Measurements from ENCODE around the gene APBB2. TPM values are rescaled to one million over a fixed set of nuclear protein-coding genes. Genes with fewer than 3 reads are reported as not detected.

Gene APBB2
- total RNA-seq, 1 experiment from 2014 or later: 29.7 TPM

DNA sequence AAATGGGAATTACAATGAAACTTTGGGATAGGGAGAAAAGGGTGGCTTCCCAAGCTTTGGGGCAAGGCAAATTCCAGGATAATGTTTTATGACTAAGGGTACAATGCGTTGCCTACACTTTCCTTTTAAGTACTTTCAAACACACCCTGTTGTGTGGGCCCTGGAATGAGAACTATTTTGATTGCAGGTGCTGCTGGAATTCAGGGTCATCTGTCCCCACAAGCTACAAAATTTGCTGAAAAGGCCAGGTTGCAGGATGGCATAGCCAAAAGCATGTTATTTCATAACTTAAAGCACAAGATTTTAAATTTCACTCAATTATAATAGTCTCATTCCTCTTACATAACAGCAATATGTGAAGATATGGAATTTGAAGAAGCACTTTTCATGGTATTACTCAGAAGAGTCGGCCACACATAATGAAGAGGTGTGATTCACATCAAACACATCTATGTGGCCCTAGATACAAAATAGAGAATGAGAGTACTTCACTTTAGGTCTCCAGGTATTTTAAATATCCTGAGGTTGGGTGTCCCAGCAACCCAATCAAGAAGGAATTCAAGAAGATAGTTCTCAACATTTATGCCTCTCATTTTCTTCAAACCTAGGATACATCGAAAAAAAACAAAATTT, 89.3 kb downstream of the APBB2 start:
- in situ Hi-C loops (cut with HindIII; ENCODE audit: low sequenced_read_pairs): no loop called here
- DNase-seq (ENCODE audit: low spot score): no peak

DNA sequence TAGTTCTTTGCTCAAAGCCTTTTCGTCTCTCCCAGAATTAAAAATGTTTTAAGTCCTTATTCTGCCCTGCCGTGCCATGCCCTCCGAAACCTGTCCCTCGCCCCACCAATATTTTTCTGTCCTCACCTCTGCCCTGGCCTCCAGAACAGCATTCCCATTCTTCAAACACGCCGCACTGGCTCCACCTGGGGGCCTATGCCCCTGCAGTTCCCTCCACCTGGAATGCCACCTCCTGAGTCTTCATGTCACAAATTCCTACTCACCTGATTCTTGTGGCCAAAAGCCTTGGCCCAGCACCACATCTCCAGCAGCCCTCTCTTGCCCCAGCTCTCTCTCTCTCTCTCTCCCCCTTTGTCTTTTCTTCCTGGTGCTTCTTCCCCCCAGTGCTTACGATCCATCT, 91.6 kb downstream of the APBB2 start:
- in situ Hi-C loops (cut with HindIII; ENCODE audit: low sequenced_read_pairs): no loop called here
- DNase-seq (ENCODE audit: low spot score): no peak

DNA sequence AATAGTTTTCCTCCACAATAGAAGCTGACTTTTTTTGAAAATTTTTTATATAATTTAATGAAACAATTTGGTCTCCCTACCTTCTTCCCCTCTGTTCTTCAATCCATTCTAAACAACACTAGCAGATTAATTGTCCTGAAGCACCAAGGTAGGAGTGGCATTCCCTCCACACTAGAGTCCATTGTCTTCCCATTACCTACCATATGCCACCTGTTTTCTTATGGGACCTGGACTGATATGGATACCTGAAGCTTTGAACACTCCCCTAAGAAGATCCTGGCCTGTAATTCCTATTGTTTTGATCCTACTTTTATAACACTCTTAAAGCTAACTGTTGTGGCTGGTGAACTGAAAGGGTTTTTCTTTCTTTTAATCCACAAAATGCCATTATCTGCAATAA, 92.0 kb downstream of the APBB2 start:
- no peak for DNase-seq (ENCODE audit: low spot score)
- in situ Hi-C loops (cut with HindIII; ENCODE audit: low sequenced_read_pairs): no loop called here

DNA sequence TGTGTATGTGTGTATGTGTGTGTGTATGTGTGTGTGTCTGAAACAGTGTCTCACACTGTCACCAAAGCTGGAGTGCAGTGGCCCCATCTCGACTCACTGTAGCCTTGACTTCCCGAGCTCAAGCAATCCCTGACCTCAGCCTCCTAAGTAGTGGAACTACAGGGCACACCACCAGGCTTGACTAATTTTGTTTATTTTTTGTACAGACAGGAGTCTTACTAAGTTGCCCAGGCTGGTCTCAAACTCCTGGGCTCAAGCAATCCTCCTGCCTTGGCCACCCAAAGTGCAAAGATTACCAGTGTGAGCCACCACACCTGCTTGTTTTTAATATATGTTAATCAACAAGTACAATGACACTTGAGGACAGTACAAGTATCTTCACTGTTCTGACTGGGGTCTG, 92.4 kb downstream of the APBB2 start:
- in situ Hi-C loops (cut with HindIII; ENCODE audit: low sequenced_read_pairs): no loop called here
- no peak for DNase-seq (ENCODE audit: low spot score)

DNA sequence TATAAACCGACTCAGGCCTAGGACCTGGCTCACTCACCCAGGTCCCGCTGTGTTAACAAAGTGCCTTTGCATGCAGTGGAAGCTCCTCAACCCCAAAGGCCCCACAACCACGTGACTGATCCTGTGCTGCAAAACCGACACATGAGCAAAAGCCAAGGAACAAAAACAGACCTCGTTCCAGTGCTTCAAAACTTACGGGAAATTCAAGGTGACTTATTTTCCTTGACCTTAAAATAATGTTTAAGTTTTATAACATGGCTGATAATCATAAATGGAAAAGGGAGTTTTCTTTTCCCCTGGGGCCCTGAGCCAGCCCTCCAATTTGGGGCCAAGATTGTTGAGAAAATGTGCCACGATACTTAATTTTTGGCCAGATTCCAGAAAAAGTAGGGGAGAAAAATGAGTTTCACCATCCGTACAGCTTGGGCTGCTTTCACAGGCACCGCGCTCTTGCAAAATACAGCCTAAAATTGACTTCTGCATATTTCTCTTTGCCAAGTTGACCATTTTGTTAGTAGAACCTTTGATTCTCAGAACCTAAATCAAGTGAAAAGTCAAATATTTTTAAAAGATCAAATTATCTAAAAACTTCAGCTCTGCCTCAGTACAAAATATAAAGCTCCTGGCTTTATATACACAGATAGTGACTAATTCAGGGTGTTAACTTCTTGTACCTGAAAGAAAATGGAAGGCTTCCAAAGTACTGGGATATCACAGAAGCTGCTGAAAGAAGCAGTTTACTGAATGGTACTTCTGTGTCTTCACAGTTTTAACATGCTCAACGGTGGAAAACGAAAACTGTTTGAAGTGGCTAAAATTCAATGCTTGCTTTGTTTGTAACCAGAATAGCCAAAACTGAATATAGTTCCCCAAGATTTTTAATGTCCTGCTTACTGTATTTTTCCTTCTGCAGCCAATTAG, 93.8 kb downstream of the APBB2 start:
- DNase-seq (ENCODE audit: low spot score): peak; percentile 40
- in situ Hi-C loops (cut with HindIII; ENCODE audit: low sequenced_read_pairs): no loop called here

DNA sequence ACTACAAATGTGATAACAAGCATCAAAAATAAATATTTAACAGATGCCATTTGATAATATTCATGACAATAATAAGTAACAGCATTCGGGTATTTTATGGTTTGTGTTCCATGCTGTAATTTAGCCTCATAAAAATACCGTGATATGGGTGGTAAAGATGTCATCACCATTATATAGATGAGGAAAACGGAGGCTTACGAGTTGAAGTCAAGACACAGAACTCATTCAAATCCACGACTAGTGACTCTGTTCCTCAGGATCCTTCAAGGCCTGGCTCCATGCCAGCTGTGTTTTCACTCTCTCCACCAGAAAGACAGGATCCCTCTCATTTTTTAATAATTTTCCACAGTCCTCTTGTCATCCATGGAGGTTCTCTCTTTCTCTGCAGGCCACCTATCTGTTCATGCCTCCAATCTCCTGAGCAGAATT, 94.5 kb downstream of the APBB2 start:
- no peak for DNase-seq (ENCODE audit: low spot score)
- in situ Hi-C loops (cut with HindIII; ENCODE audit: low sequenced_read_pairs): no loop called here

DNA sequence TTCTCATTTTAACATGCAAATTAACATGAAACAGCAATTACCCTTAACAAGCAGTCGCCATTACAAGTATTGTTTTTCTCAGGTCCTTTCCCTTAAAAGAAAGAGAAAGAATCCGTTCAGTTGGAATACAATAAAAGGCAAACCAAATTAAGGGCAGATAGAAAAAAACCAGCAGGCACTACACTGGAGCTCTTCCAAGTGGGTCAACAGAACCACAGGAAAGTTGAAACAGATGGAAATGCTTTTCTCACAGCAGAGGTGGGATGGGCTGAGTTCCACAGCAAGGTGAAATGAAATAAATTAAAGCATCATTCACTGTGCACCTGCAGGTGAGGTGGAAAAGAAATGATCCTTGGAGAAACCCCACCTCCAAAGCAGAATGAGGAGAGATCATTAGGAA, 102.6 kb downstream of the APBB2 start:
- peak; percentile 78 for DNase-seq (ENCODE audit: low spot score)

DNA sequence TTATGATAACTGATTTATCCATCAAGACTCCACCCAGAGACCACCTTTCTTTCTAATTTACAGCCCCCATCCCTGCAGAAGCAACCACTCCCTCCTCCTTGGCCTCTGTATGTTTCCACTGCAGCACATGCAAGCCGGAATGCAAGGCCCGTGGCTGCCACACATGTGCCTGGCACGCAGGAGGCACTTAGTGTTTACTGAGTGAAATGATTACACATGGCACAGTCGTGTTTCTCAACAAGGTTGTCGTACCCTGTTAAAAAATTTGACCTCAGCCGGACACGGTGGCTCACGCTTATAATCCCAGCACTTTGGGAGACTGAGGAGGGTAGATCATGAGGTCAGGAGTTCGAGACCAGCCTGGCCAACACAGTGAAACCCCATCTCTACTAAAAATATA, 104.3 kb downstream of the APBB2 start:
- in situ Hi-C loops (cut with HindIII; ENCODE audit: low sequenced_read_pairs): no loop called here
- no peak for DNase-seq (ENCODE audit: low spot score)

More for the DNA sequence above, 102.6 kb downstream of the APBB2 start:
- in situ Hi-C loops (cut with HindIII; ENCODE audit: low sequenced_read_pairs): no loop called here

DNA sequence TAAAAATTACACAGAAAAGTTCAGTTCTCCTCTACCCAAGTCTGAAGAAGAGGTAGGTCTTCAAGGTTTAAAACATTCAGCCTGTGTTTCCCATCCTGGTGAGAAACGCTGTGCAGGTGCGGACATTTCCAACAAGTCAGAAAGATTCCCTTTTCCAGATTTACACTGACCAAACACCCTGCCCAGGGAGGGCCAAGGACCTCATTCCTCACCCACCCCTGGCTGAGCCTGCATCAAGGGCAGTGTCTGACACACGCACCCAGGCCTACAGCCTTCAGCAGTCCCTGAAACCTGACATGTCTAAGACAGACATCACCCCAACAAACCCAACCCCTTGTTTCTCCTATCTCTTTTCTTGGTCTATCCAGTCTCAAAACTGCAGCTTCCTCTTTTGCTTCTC, 105.9 kb downstream of the APBB2 start:
- no peak for DNase-seq (ENCODE audit: low spot score)
- in situ Hi-C loops (cut with HindIII; ENCODE audit: low sequenced_read_pairs): no loop called here

DNA sequence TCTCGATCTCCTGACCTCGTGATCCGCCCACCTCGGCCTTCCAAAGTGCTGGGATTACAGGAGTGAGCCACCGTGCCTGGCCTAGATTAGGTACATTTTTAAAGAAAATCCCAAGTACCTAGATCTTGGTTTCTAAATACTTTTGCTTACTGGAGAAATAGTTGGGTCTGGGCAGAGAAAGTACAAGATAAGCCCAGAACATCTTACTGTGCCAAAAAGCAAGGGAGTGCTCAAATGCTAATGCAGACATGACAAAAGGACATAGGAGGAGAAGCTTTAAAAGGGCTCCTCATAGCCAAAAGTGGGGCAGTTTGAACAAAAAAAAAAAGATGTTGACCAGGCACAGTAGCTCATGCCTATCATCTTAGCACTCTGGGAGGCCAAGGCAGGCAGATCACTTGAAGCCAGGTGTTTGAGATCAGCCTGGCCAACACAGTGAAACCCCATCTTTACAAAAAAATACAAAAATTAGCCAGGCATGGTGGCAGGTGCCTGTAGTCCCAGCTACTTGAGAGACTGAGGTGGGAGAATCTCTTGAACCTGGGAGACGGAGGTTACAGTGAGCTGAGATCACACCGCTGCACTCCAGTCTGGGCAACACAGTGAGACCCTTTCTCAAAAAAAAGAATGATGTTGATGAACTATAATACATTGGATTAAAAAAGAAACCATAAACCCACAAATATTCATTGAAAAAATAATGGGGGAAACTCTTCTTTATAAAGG, 107.5 kb downstream of the APBB2 start:
- DNase-seq (ENCODE audit: low spot score): no peak
- in situ Hi-C loops (cut with HindIII; ENCODE audit: low sequenced_read_pairs): no loop called here

DNA sequence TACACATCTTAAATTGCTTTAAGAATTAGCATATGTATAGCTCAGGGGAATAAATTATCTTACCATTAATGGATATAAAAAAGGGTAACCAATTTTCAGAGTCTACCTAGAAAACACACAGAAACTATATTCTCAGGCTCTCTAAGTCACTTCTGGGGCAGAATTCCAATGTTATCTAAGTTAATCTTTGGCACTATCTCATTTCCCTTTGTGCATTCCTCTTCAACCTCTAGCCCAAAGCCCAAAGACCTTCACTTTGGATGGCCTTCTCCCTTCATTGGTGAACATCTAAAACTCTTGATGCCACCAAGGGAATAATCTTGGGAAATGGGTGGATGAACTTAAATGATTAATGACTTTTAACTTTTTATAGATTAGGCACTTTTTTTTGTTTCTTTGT, 108.3 kb downstream of the APBB2 start:
- in situ Hi-C loops (cut with HindIII; ENCODE audit: low sequenced_read_pairs): no loop called here
- no peak for DNase-seq (ENCODE audit: low spot score)

DNA sequence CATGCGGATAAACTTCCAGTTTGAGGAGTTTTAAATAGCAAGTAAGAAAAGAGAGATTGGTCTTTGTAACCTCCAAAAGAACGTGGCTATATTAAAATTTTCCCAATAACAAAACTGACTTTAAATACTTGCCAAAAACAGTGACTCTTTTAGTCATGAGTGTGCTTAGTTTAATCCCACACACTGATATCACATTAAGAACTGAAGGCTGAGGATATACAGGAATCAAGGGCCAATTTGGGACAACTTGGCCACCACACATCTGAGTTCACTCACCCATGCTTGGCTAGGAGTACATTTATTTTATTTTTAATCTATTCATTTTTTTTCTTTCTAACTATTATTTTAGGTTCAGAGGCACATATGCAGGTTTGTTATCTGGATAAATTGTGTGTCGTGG, 110.2 kb downstream of the APBB2 start:
- in situ Hi-C loops (cut with HindIII; ENCODE audit: low sequenced_read_pairs): no loop called here
- no peak for DNase-seq (ENCODE audit: low spot score)

DNA sequence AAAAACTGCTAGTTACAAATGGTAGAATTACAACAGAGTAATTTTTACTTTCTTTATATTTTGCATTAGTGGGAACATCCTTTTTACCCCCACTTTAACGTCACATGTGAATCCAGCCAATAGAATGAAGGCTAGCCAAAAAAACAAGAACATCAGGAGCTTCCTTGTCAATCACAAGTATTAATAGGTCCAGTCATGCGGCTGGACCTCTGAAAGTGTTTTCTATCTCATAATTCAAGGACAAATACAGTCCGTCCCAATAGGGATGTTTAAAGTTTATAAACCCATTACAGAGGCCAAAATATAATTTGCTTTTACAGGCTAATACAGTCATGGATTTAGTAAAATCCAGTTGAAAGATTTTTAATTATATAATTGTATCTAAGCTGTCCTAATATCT, 110.7 kb downstream of the APBB2 start:
- in situ Hi-C loops (cut with HindIII; ENCODE audit: low sequenced_read_pairs): no loop called here
- DNase-seq (ENCODE audit: low spot score): no peak

DNA sequence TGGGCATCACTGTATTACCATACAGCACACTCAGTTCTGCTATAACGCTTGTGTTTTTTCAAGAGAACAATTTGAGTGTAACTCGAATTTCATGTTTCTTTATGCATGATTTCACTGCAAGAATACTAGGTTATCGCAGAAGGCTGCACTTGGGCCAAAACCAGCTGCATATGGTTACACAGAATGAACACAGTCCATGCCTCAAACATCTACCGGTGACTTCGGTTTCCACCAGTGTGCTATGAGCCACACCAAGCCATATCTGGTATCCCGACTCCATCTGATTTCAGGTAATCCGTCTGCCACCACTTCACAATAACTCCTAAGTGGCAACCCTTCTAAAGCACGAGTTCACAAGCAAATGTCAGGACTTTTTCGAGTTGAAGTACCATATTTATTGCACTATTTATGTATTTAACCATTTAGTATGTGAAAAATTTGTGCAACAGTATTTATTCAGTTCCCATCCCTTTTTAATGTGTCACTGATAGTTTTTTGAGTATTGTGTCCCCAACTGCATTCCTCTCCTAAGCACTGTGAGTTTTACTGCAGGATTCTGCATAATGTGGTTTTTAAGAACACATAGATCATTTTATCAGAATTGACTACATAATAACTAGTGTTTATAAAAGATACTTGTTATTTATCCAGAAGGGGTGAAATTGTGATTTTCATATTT, 111.8 kb downstream of the APBB2 start:
- no peak for DNase-seq (ENCODE audit: low spot score)
- in situ Hi-C loops (cut with HindIII; ENCODE audit: low sequenced_read_pairs): no loop called here

DNA sequence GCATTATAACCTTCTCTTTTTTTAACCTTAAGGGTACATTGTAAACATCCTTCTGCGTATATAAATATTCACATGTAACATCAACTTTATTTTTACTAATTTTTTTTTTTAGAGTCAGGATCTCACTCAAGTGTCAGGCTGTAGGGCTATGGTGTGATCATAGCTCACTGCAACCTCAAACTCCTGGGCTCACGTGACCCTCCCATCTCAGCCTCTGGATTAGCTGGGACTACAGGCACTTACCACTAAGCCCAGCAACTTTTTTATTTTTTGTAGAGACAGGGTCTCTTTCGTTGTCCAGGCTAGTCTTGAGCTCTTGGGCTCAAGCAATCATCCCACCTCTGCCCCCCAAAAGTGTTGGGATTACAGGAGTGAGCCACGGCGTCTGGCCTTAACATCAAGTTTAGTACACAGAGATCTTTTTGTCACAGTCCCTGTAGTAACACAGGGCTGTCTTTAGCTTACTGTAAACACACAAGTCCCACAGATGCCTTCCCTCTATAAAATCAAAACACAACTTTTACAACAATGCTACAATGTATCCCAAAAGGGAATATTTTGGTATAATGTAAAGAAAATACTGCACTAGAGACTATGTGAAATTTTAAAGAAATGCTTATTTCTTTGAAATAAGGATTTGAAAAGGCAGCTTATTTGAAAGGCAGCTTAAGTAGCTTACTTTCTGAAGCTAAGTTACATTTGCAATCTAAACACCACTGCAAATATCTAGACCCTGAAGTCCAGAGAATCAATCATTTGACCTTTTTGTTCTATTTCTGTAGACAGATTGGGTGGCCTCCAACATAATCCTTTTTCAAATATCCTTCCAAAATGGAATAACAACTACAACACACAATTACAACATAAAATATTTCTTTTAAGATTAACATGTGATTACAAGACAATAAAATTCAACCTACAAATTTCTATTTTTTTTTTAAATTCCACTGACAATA, 116.0 kb downstream of the APBB2 start:
- in situ Hi-C loops (cut with HindIII; ENCODE audit: low sequenced_read_pairs): no loop called here
- no peak for DNase-seq (ENCODE audit: low spot score)

DNA sequence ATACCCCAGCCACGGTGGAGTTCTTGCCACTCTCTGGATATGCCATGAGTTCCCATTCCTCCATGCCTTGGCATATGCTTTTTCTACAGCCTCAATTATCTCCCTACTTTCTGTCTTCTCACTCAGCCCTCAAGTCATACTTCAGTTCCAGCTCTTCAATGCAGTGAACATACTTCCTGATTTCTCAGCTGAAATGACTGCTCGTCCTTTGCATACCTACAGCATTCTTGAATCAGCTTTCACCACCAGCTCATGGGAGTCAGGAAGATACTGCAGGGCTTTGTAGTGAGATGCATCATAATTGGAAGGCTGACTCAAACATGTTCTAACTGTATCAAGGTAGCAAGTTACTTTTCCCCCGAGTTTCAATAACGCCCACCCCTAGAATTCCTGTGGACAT, 118.4 kb downstream of the APBB2 start:
- in situ Hi-C loops (cut with HindIII; ENCODE audit: low sequenced_read_pairs): no loop called here
- no peak for DNase-seq (ENCODE audit: low spot score)

DNA sequence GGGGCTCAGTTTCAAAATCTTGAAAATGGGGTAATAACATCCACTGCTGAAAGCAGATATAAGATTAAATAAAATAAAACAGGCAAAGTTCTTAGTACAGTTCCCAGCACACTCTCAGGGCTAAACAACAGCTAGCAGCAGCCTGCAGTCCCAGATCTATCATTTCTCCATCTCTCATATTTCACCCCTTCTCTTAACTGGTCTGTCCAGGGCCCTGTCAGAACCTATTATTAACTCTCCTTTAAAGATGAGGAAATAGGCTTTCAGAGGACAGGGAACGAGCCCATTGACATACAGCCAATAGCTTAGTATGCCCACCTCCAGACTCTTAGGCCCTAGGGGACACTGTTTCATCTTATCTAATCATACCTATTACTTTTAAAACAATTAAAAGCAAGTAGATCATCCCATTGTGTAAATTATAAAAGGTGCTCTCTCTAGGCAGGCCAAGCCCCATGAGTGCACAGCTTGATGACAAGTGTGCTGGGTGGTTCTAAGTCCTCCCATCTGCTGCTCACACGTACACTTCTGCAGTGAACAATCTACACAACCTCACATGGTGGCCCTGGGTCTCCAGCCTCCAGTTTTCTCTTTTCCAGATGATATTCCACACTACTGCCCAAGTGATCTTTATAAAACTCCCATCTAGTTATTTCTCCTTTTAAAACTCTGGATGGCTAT, 119.0 kb downstream of the APBB2 start:
- in situ Hi-C loops (cut with HindIII; ENCODE audit: low sequenced_read_pairs): no loop called here
- DNase-seq (ENCODE audit: low spot score): no peak

DNA sequence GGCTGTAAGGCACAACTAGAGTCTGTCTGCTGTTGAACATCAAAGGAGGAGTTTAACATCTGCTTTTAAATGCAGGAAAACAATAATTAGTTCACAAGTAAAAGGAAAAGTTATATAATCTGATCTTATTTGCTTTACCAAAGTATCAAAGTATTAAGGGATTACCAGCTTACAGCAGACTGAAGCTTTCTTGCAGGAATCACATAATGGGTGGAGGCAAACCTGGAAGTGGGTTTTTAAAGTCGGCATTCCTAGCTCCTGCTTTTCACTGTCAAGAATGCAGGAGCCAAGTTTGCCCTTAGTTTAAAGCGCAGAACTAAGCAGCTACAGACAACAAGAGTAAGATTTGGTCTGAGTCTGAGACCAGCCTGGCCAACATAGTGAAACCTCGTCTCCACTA, 122.2 kb downstream of the APBB2 start:
- in situ Hi-C loops (cut with HindIII; ENCODE audit: low sequenced_read_pairs): no loop called here

More for the DNA sequence above, 122.2 kb downstream of the APBB2 start:
- no peak for DNase-seq (ENCODE audit: low spot score)

Data from G401 (cell line).